NCI-H1417 treated with DMSO at 0.1 percent for 48 hours (cell line): ENCODE results near the gene FAM53A.
"Not testable (repeated sequence)": the region's sequence is repeated elsewhere in the genome, so short reads cannot be mapped to it uniquely, and the experiment has no call there.

ENCODE experiments used
- DNase-seq: peaks from one replicate; lab custom pipeline; 2025; lab: John Stamatoyannopoulos, UW

The FAM53A gene

GRCh38 chr4:1716065-1716945, 32.2 kb upstream of the FAM53A start:
- DNase-seq: no peak

- DNase-seq: no peak
These were observed 31.1 kb upstream of the FAM53A start for GRCh38 chr4:1715002-1715758.

- no peak for DNase-seq
These were observed 30.3 kb upstream of the FAM53A start for GRCh38 chr4:1714303-1715001.

- DNase-seq: no peak
These were observed 29.1 kb upstream of the FAM53A start for GRCh38 chr4:1713003-1713851.

GRCh38 chr4:1712216-1713002, 28.3 kb upstream of the FAM53A start, which contains the start of gene SLBP:
Gene SLBP (minus strand): TSS chr4:1712319. CDS start chr4:1712188, 131 bp downstream.
- peak; percentile 76 for DNase-seq

GRCh38 chr4:1711571-1712215, 27.6 kb upstream of the FAM53A start:
- DNase-seq: no peak

- no peak for DNase-seq
These were observed 27.0 kb upstream of the FAM53A start for GRCh38 chr4:1711055-1711570.

GRCh38 chr4:1708581-1708980, 24.5 kb upstream of the FAM53A start:
- DNase-seq: no peak

- DNase-seq: no peak
These were observed 22.2 kb upstream of the FAM53A start for GRCh38 chr4:1706358-1706757.

- no peak for DNase-seq
These were observed 21.6 kb upstream of the FAM53A start for GRCh38 chr4:1705732-1706131.

- DNase-seq: no peak
These were observed 19.8 kb upstream of the FAM53A start for GRCh38 chr4:1703867-1704266.

- DNase-seq: not testable (repeated sequence)
These were observed 17.6 kb upstream of the FAM53A start for GRCh38 chr4:1701671-1702070.

- no peak for DNase-seq
These were observed 11.8 kb upstream of the FAM53A start for GRCh38 chr4:1695913-1696312.

GRCh38 chr4:1693131-1693896, 9.2 kb upstream of the FAM53A start:
- peak; percentile 15 for DNase-seq

- no peak for DNase-seq
These were observed 7.7 kb upstream of the FAM53A start for GRCh38 chr4:1691737-1692373.

- no peak for DNase-seq
These were observed 6.6 kb upstream of the FAM53A start for GRCh38 chr4:1690698-1691097.

GRCh38 chr4:1686440-1687036, 2.4 kb upstream of the FAM53A start:
- DNase-seq: no peak
